ENCODE measurements around the gene OR10H2. TPM values are rescaled to one million over a fixed set of nuclear protein-coding genes. Genes with fewer than 3 reads are reported as not detected.

OR10H2 gene
- total RNA-seq, 2 experiments from 2014 or later = not detected

GRCh38 chr19:15696654-15697194 lies 31.1 kb upstream of the OR10H2 start:
- Mint-ChIP-seq H3K4me1 (ENCODE audit: low read depth) (no peaks in the 10 kb centered on the region), H3K27me3 (peaks cover 51% of the 10 kb centered on the region), H3K36me3 (ENCODE audit: low read depth) (no peaks in the 10 kb centered on the region), H3K27ac (no peak overlapping the region), H3K9me3 (no peaks in the 10 kb centered on the region), H3K4me3 (no peak overlapping the region)
- no peak for TF ChIP-seq CTCF (IDR thresholded peaks at IDR 0.05)
- no peak for ATAC-seq (ENCODE audit: poor library complexity)
- Histone ChIP-seq H3K36me3 (ENCODE audit: insufficient read depth, low read length) (no peaks in the 10 kb centered on the region), H3K27ac (ENCODE audit: low read depth in 1 of 2, low read length in 2 of 2) (no peak overlapping the region), H3K4me3 (ENCODE audit: low read length) (no peak overlapping the region), H3K9me3 (ENCODE audit: control insufficient read depth in 1 of 2, insufficient read depth in 1 of 2, low read length in 2 of 2) (peaks cover 0 to 9% of the 10 kb centered on the region in 2 experiments), H3K27me3 (ENCODE audit: control insufficient read depth in 1 of 2, insufficient read depth in 2 of 2, low read length in 2 of 2) (peaks cover 18 to 27% of the 10 kb centered on the region in 2 experiments), H3K4me1 (ENCODE audit: insufficient read depth, low read length) (no peaks in the 10 kb centered on the region)
- DNase-seq = no peak
- CTCF ChIA-PET = no interaction called here
- intact Hi-C loops (cut with DNase I, micrococcal nuclease) = no loop called here
- POLR2A ChIA-PET = no interaction called here

GRCh38 chr19:15701757-15702533 lies 25.9 kb upstream of the OR10H2 start:
- Histone ChIP-seq H3K4me3 (ENCODE audit: low read length) (no peak overlapping the region), H3K9me3 (ENCODE audit: control insufficient read depth in 1 of 2, insufficient read depth in 1 of 2, low read length in 2 of 2) (peaks cover 0 to 2% of the 10 kb centered on the region in 2 experiments), H3K36me3 (ENCODE audit: insufficient read depth, low read length) (no peaks in the 10 kb centered on the region), H3K27ac (ENCODE audit: low read depth in 1 of 2, low read length in 2 of 2) (no peak overlapping the region), H3K4me1 (ENCODE audit: insufficient read depth, low read length) (no peaks in the 10 kb centered on the region), H3K27me3 (ENCODE audit: control insufficient read depth in 1 of 2, insufficient read depth in 2 of 2, low read length in 2 of 2) (peaks cover 13 to 28% of the 10 kb centered on the region in 2 experiments)
- ATAC-seq (ENCODE audit: poor library complexity) (no peak), DNase-seq (no peak)
- CTCF ChIA-PET = no interaction called here
- Mint-ChIP-seq H3K4me3 (no peak overlapping the region), H3K9me3 (peaks cover 5% of the 10 kb centered on the region), H3K36me3 (ENCODE audit: low read depth) (no peaks in the 10 kb centered on the region), H3K27me3 (peaks cover 66% of the 10 kb centered on the region), H3K4me1 (ENCODE audit: low read depth) (no peaks in the 10 kb centered on the region), H3K27ac (no peak overlapping the region)
- POLR2A ChIA-PET = interaction anchor here (0.8 kb wide), 1 partner anchor 135 kb away, joined by 3 read pairs; no protein-coding TSS in a partner anchor
- no peak for TF ChIP-seq CTCF (IDR thresholded peaks at IDR 0.05)
- intact Hi-C loops (cut with DNase I, micrococcal nuclease) = no loop called here

- ATAC-seq (ENCODE audit: poor library complexity) (no peak), DNase-seq (peak in 9 of 14 experiments; percentile 1 to 45 (median 10))
- no peaks in the 10 kb centered on the region for H3K36me3 ChIP-seq (ENCODE audit: insufficient read depth, low read length)
- ChIA-PET CTCF (no interaction called here), POLR2A (interaction anchor here (0.8 kb wide), 1 partner anchor 134 kb away, joined by 3 read pairs; no protein-coding TSS in a partner anchor)
- no peak overlapping the region for H3K27ac ChIP-seq (ENCODE audit: low read depth in 1 of 2, low read length in 2 of 2)
- Mint-ChIP-seq H3K4me1 (ENCODE audit: low read depth) (no peaks in the 10 kb centered on the region), H3K9me3 (peaks cover 5% of the 10 kb centered on the region), H3K36me3 (ENCODE audit: low read depth) (no peaks in the 10 kb centered on the region), H3K27me3 (peaks cover 61% of the 10 kb centered on the region), H3K4me3 (no peak overlapping the region), H3K27ac (no peak overlapping the region)
- H3K4me3 ChIP-seq (ENCODE audit: low read length) = no peak overlapping the region
- H3K27me3 ChIP-seq (ENCODE audit: control insufficient read depth in 1 of 2, insufficient read depth in 2 of 2, low read length in 2 of 2) = peaks cover 13 to 25% of the 10 kb centered on the region in 2 experiments
- no peaks in the 10 kb centered on the region for H3K4me1 ChIP-seq (ENCODE audit: insufficient read depth, low read length)
- intact Hi-C loops (cut with DNase I, micrococcal nuclease) = no loop called here
- TF ChIP-seq CTCF (IDR thresholded peaks at IDR 0.05) = no peak
- no peaks in the 10 kb centered on the region for H3K9me3 ChIP-seq (ENCODE audit: control insufficient read depth in 1 of 2, insufficient read depth in 1 of 2, low read length in 2 of 2)
These were observed 25.3 kb upstream of the OR10H2 start for GRCh38 chr19:15702534-15702930.

All from CD4-positive, alpha-beta T cell (primary cell).